Hindlimb muscle (tissue), 1 donor: Measurements from ENCODE around the gene CELF4. TPM values are rescaled to one million over a fixed set of nuclear protein-coding genes. Genes with fewer than 3 reads are reported as not detected.

Source experiments
- DNase-seq: peaks from one replicate; pipeline ENCODE4 v3.0.0-alpha.2; 2013
- polyA plus RNA-seq: library from polyadenylated mRNA; unstranded; fragments of 120-200 nt; gene quantifications from one replicate; pipeline ENCODE4 v1.2.1, GENCODE V29; 2013; ENCODE audit not compliant: insufficient read length

Gene CELF4
- polyA plus RNA-seq, 1 donor, result 0.84 TPM

GRCh38 chr18:37460604-37461003 lies 105.0 kb downstream of the CELF4 start:
- no peak for DNase-seq

- DNase-seq, result no peak
Measured at GRCh38 chr18:37458697-37459096, 106.9 kb downstream of the CELF4 start.

GRCh38 chr18:37457753-37458152 lies 107.8 kb downstream of the CELF4 start:
- DNase-seq, result no peak

GRCh38 chr18:37457341-37457740 lies 108.3 kb downstream of the CELF4 start:
- DNase-seq, result no peak

- DNase-seq, result no peak
Measured at GRCh38 chr18:37456873-37457272, 108.7 kb downstream of the CELF4 start.

- DNase-seq, result no peak
Measured at GRCh38 chr18:37456395-37456794, 109.2 kb downstream of the CELF4 start.

GRCh38 chr18:37453752-37454151 lies 111.8 kb downstream of the CELF4 start:
- no peak for DNase-seq

GRCh38 chr18:37452682-37453385 lies 112.8 kb downstream of the CELF4 start:
- no peak for DNase-seq

- DNase-seq, result no peak
Measured at GRCh38 chr18:37452015-37452414, 113.6 kb downstream of the CELF4 start.

GRCh38 chr18:37451239-37451825 lies 114.3 kb downstream of the CELF4 start:
- DNase-seq, result no peak

GRCh38 chr18:37450434-37451132 lies 115.0 kb downstream of the CELF4 start:
- DNase-seq, result peak; percentile 9

GRCh38 chr18:37449618-37450017 lies 116.0 kb downstream of the CELF4 start:
- DNase-seq, result no peak

- no peak for DNase-seq
Measured at GRCh38 chr18:37448946-37449345, 116.7 kb downstream of the CELF4 start.

- no peak for DNase-seq
Measured at GRCh38 chr18:37447962-37448888, 117.4 kb downstream of the CELF4 start.

- no peak for DNase-seq
Measured at GRCh38 chr18:37445836-37446235, 119.8 kb downstream of the CELF4 start.

- no peak for DNase-seq
Measured at GRCh38 chr18:37445368-37445767, 120.2 kb downstream of the CELF4 start.

GRCh38 chr18:37443325-37444055 lies 122.1 kb downstream of the CELF4 start:
- no peak for DNase-seq

- no peak for DNase-seq
Measured at GRCh38 chr18:37442477-37442876, 123.1 kb downstream of the CELF4 start.

GRCh38 chr18:37441821-37442220 lies 123.8 kb downstream of the CELF4 start:
- no peak for DNase-seq

- DNase-seq, result no peak
Measured at GRCh38 chr18:37440206-37440605, 125.4 kb downstream of the CELF4 start.

GRCh38 chr18:37438417-37439180 lies 127.0 kb downstream of the CELF4 start:
- DNase-seq, result no peak
